A673 (cell line): Measurements from ENCODE around the gene ARHGEF28. TPM values are rescaled to one million over a fixed set of nuclear protein-coding genes. Genes with fewer than 3 reads are reported as not detected.

Source experiments
- BruUV-seq: library from RNA; stranded (reverse); fragments of 400-500 nt; replicated peaks from 2 replicates; lab custom pipeline; 2021; lab: Mats Ljungman, UMichigan
- CTCF ChIA-PET: fragments of 300-600 bp; sonication (Branson Sonifier 250); formaldehyde crosslinking; loops from one replicate; lab custom pipeline; 2022; ENCODE audit warnings: antibody characterized with exemption; lab: Charles Lee
- POLR2A ChIA-PET: fragments of 300-600 bp; sonication (Branson Sonifier 250); formaldehyde crosslinking; loops from one replicate; lab custom pipeline; 2022; ENCODE audit warnings: antibody characterized with exemption; ENCODE audit not compliant: low non-redundant PET; lab: Charles Lee
- DNase-seq: peaks from one replicate; pipeline ENCODE4 v3.0.0-alpha.2; 2015; ENCODE audit warnings: low spot score
- H3K27ac ChIP-seq: fragments of 200-600 bp; sonication (generic); 2 replicates; pipeline ENCODE4 v1.5.1; 2016; ENCODE audit warnings: mixed run types, low read depth, mild to moderate bottlenecking, mixed read lengths, antibody characterized with exemption, low read length; ENCODE audit not compliant: poor library complexity, severe bottlenecking
- H3K27me3 ChIP-seq: fragments of 200-600 bp; sonication (generic); replicated peaks from 2 replicates; pipeline ENCODE4 v1.6.1; 2017; ENCODE audit warnings: mixed run types, low read depth, mild to moderate bottlenecking, mixed read lengths, antibody characterized with exemption, low read length; ENCODE audit not compliant: insufficient read depth, poor library complexity
- H3K36me3 ChIP-seq: fragments of 200-600 bp; sonication (generic); 2 replicates; pipeline ENCODE4 v1.6.1; 2016; ENCODE audit warnings: mixed run types, mild to moderate bottlenecking, mixed read lengths, antibody characterized with exemption, low read length; ENCODE audit not compliant: insufficient read depth, poor library complexity, severe bottlenecking
- H3K4me1 ChIP-seq: fragments of 200-600 bp; sonication (generic); 2 replicates; pipeline ENCODE4 v1.6.1; 2017; ENCODE audit warnings: mixed run types, mild to moderate bottlenecking, mixed read lengths, antibody characterized with exemption, low read length; ENCODE audit not compliant: insufficient read depth, poor library complexity, severe bottlenecking
- H3K4me3 ChIP-seq: fragments of 200-600 bp; sonication (generic); 2 replicates; pipeline ENCODE4 v1.5.1; 2016; ENCODE audit warnings: low read depth, mixed run types, mild to moderate bottlenecking, mixed read lengths, low read length; ENCODE audit not compliant: poor library complexity, severe bottlenecking
- H3K9me3 ChIP-seq: fragments of 200-600 bp; sonication (generic); 2 replicates; pipeline ENCODE4 v1.6.1; 2016; ENCODE audit warnings: mixed run types, low read depth, mild to moderate bottlenecking, mixed read lengths, antibody characterized with exemption, low read length; ENCODE audit not compliant: poor library complexity, severe bottlenecking
- CTCF ChIP-seq: fragments of 300-800, 200-600 bp; sonication (generic); conservative IDR thresholded peaks from 2 replicates; pipeline ENCODE4 v1.5.1; 2017; ENCODE audit warnings: low read depth, mild to moderate bottlenecking, antibody characterized with exemption, low read length, moderate library complexity, mixed read lengths
- EZH2 ChIP-seq: fragments of 200-600 bp; sonication (generic); IDR thresholded peaks from 2 replicates; pipeline ENCODE4 v1.6.1; 2017; ENCODE audit warnings: borderline replicate concordance, low read depth, mild to moderate bottlenecking, mixed read lengths, antibody characterized with exemption, low read length; ENCODE audit not compliant: poor library complexity, severe bottlenecking
- intact Hi-C: fragments of 100-400 bp; cut with micrococcal nuclease; formaldehyde crosslinking; loops from one replicate; pipeline ENCODE4 v1.10.0; 2022; ENCODE audit not compliant: unreplicated experiment
- total RNA-seq: library from RNA; stranded (reverse); gene quantifications from 2 replicates; pipeline ENCODE4 v1.2.3, GENCODE V29; 2021

ARHGEF28 gene
- total RNA-seq, 1 experiment from 2014 or later, result 3.4 TPM

GRCh38 chr5:73781107-73781768 is 155.2 kb downstream of the ARHGEF28 start:
- Histone ChIP-seq H3K9me3 (no peaks in the 10 kb centered on the region), H3K4me3 (no peak overlapping the region), H3K27me3 (no peaks in the 10 kb centered on the region), H3K4me1 (no peaks in the 10 kb centered on the region), H3K36me3 (no peaks in the 10 kb centered on the region), H3K27ac (no peak overlapping the region)
- intact Hi-C loops, result no loop called here
- DNase-seq, result no peak
- BruUV-seq, result no TSS peak
- CTCF ChIA-PET, result no interaction called here
- TF ChIP-seq EZH2 (no peak), CTCF (no peak)
- POLR2A ChIA-PET, result interaction anchor here (0.7 kb wide), 1 partner anchor 261 kb away, joined by 6 read pairs; no protein-coding TSS in a partner anchor

- Histone ChIP-seq H3K4me3 (no peak overlapping the region), H3K36me3 (no peaks in the 10 kb centered on the region), H3K27ac (no peak overlapping the region), H3K4me1 (no peaks in the 10 kb centered on the region), H3K9me3 (no peaks in the 10 kb centered on the region), H3K27me3 (peaks cover 6% of the 10 kb centered on the region)
- intact Hi-C loops, result no loop called here
- ChIA-PET CTCF (interaction anchor here (1.2 kb wide), 1 partner anchor 9 kb away, joined by 4 read pairs; no protein-coding TSS in a partner anchor), POLR2A (no interaction called here)
- peak; percentile 42; the same call in 1 of the 2 replicates for TF ChIP-seq CTCF
- TF ChIP-seq EZH2, result no peak
- BruUV-seq, result no TSS peak
- peak; percentile 39 for DNase-seq
Measured at GRCh38 chr5:73783828-73784227, 157.8 kb downstream of the ARHGEF28 start.

- BruUV-seq, result no TSS peak
- intact Hi-C loops, result no loop called here
Measured at GRCh38 chr5:73786043-73786831, 160.2 kb downstream of the ARHGEF28 start.

More at GRCh38 chr5:73786043-73786831, 160.2 kb downstream of the ARHGEF28 start:
- no peaks in the 10 kb centered on the region for H3K36me3 ChIP-seq
- no peak overlapping the region for H3K27ac ChIP-seq
- no peak for TF ChIP-seq CTCF
- no peak for TF ChIP-seq EZH2
- H3K27me3 ChIP-seq, result peaks cover 6% of the 10 kb centered on the region
- H3K4me1 ChIP-seq, result no peaks in the 10 kb centered on the region
- H3K4me3 ChIP-seq, result no peak overlapping the region
- ChIA-PET POLR2A (no interaction called here), CTCF (no interaction called here)
- no peak for DNase-seq
- H3K9me3 ChIP-seq, result no peaks in the 10 kb centered on the region
